Sigmoid colon (tissue), 7 donors: ENCODE data around the gene WDR93. TPM values are rescaled to one million over a fixed set of nuclear protein-coding genes. Genes with fewer than 3 reads are reported as not detected.

Source experiments
- DNase-seq: peaks from one replicate; pipeline ENCODE4 v3.0.0-alpha.2; 2019
- H3K27ac ChIP-seq, 4 donors: fragments of 200-600 bp; sonication (generic); one replicate each; pipeline ENCODE4 v1.5.1; 2016 to 2019; ENCODE audit warnings: mild to moderate bottlenecking in 1 of 4
- H3K27me3 ChIP-seq, 3 donors: fragments of 200-600 bp; sonication (generic); one replicate each; pipeline ENCODE4 v1.5.1; 2019; ENCODE audit warnings: mild to moderate bottlenecking in 1 of 3
- H3K36me3 ChIP-seq, 4 donors: fragments of 200-600 bp; sonication (generic); one replicate each; pipeline ENCODE4 v1.5.1; 2016 to 2019
- H3K4me1 ChIP-seq, 4 donors: fragments of 200-600 bp; sonication (generic); one replicate each; pipeline ENCODE4 v1.5.1; 2017 to 2019
- H3K4me3 ChIP-seq, 4 donors: fragments of 200-600 bp; sonication (generic); one replicate each; pipeline ENCODE4 v1.5.1; 2017 to 2019; ENCODE audit warnings: mild to moderate bottlenecking in 2 of 4, moderate library complexity in 1 of 4
- H3K9me3 ChIP-seq, 4 donors: fragments of 200-600 bp in 3 of 4; sonication (generic) in 3 of 4; one replicate each; pipeline versions ENCODE4 v1.5.1 to v1.6.1; 2013 to 2019
- EP300 ChIP-seq, 4 donors: sonication (generic); formaldehyde crosslinking; IDR thresholded peaks; one replicate each; pipeline ENCODE4 v1.6.1; 2017; ENCODE audit warnings: antibody characterized with exemption in 4 of 4
- POLR2A ChIP-seq, 2 donors: fragments of 450-650 bp; IDR thresholded peaks; one replicate each; pipeline ENCODE4 v1.6.1; 2016; ENCODE audit warnings: antibody characterized with exemption in 2 of 2, mild to moderate bottlenecking in 2 of 2, moderate library complexity in 2 of 2
- POLR2AphosphoS5 ChIP-seq, 4 donors: sonication (generic); formaldehyde crosslinking; IDR thresholded peaks; one replicate each; pipeline ENCODE4 v1.6.1; 2017; ENCODE audit warnings: antibody characterized with exemption in 4 of 4
- WGBS, 2 donors: extraction: QIAGEN DNeasy Blood & Tissue Kit; methylation state at CpG; one replicate each; pipeline ENCODE4 v1.1.7; 2013; 5-methylcytosine and 5-hydroxymethylcytosine counted together
- intact Hi-C: fragments of 100-400 bp; cut with DNase I; formaldehyde crosslinking; loops from one replicate; pipeline ENCODE4 v1.15.1; 2023
- polyA plus RNA-seq, 3 donors: library from polyadenylated mRNA; stranded (reverse); fragments of 200-250 nt; gene quantifications; one replicate each; pipeline ENCODE4 v1.2.3, GENCODE V29; 2013
- total RNA-seq, 4 donors: library from RNA; depleted of rRNA; stranded (reverse); fragments of >200 nt; gene quantifications; one replicate each; pipeline ENCODE4 v1.1.0, GENCODE V29; 2016
- TF ChIP-seq, protein P1 (sequence below), 4 experiments: fragments of 450-650 bp in 3 of 4; fragments of 200-600 bp in 1 of 4; IDR thresholded peaks; one replicate each; pipeline ENCODE4 v1.5.1; 2016 to 2019; ENCODE audit warnings: antibody characterized with exemption in 4 of 4, mild to moderate bottlenecking in 3 of 4, moderate library complexity in 2 of 4
- donor health status: healthy with polysubstance abuse.
- donor health status: Bipolar disorder and iron deficiency.
- donor health status: healthy.

The WDR93 gene
- total and polyA plus RNA-seq, 7 donors, result 0.04 to 1.1 TPM; not detected in 5

DNA sequence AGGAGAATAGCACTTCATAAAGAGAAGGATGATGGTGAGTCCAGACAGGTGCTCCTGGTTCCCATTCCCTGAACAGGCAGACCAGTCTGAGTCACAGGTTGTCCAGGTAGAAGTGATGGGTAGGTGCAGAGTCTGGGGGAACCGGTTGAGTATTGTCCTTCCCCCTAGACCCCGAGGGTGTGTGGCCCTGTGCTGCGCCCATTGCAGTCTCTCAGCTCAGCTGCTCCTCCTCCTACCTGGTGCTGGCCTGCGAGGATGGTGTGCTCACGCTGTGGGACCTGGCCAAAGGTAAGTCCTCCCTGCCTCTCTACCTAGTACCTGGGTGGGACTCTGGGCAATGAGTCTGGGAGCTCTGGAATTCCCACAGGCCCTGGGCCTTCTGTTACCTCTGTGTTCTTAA lies 40.7 kb downstream of the WDR93 start:
- no peaks in the 10 kb centered on the region for H3K36me3 ChIP-seq
- no peaks in the 10 kb centered on the region for H3K9me3 ChIP-seq
- H3K27ac ChIP-seq, result no peak overlapping the region
- H3K4me1 ChIP-seq, result no peaks in the 10 kb centered on the region
- H3K4me3 ChIP-seq, result no peak overlapping the region
- TF ChIP-seq POLR2AphosphoS5 (IDR thresholded peaks at IDR 0.05) (no peak), EP300 (IDR thresholded peaks at IDR 0.05) (no peak), POLR2A (IDR thresholded peaks at IDR 0.05) (no peak)
- TF ChIP-seq, protein P1, sequence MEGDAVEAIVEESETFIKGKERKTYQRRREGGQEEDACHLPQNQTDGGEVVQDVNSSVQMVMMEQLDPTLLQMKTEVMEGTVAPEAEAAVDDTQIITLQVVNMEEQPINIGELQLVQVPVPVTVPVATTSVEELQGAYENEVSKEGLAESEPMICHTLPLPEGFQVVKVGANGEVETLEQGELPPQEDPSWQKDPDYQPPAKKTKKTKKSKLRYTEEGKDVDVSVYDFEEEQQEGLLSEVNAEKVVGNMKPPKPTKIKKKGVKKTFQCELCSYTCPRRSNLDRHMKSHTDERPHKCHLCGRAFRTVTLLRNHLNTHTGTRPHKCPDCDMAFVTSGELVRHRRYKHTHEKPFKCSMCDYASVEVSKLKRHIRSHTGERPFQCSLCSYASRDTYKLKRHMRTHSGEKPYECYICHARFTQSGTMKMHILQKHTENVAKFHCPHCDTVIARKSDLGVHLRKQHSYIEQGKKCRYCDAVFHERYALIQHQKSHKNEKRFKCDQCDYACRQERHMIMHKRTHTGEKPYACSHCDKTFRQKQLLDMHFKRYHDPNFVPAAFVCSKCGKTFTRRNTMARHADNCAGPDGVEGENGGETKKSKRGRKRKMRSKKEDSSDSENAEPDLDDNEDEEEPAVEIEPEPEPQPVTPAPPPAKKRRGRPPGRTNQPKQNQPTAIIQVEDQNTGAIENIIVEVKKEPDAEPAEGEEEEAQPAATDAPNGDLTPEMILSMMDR (IDR thresholded peaks at IDR 0.05), result no peak
- 91 to 92% methylated on average over 5 of the region's 5 CpGs for whole genome bisulfite sequencing, 2 donors
- no peak for DNase-seq
- intact Hi-C loops, result no loop called here
- H3K27me3 ChIP-seq, result peaks cover 0 to 6% (median 0%) of the 10 kb centered on the region in 3 donors

DNA sequence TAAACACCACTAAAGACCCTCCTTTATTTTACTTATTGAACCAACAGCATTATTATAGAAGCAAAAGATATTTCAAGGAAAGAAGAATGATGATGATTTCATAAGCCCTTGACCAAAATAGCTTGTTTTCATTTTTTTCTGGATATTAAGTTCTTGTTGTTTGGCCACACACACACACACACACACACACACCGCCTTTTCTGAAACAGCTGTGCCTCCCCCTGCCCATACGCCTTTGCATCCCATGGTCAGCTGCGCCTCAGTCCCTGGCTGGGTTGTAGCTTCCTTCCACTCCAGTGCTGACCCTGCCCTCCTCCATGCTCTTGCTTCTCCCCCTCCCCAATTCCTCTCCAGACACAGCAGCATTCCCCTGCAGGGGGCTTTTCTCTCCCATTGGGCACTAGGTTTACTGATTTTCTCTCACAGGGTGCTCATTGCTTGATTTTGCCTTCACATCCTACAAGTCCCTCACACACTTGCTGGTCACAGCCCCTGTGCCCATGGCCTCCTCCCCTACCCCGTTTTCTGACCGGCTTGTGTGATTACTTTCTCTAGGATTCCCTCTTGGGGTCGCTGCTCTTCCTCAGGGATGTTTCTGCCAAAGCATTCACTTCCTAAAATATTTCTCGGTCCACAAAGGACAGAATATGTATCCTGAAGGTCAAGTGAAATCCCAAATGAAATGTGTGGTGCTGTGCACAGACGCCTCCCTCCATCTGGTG lies 42.0 kb downstream of the WDR93 start:
- H3K9me3 ChIP-seq, result no peaks in the 10 kb centered on the region
- peaks cover 0 to 6% (median 0%) of the 10 kb centered on the region in 3 donors for H3K27me3 ChIP-seq
- no peaks in the 10 kb centered on the region for H3K4me1 ChIP-seq
- H3K4me3 ChIP-seq, result no peak overlapping the region
- WGBS, 2 donors, result 70 to 82% methylated on average over 8 of the region's 8 CpGs
- no peak for DNase-seq
- no peak overlapping the region for H3K27ac ChIP-seq
- TF ChIP-seq EP300 (IDR thresholded peaks at IDR 0.05) (no peak), POLR2A (IDR thresholded peaks at IDR 0.05) (no peak), POLR2AphosphoS5 (IDR thresholded peaks at IDR 0.05) (no peak)
- TF ChIP-seq, protein P1 (IDR thresholded peaks at IDR 0.05), result no peak
- H3K36me3 ChIP-seq, result no peaks in the 10 kb centered on the region
- intact Hi-C loops, result no loop called here

DNA sequence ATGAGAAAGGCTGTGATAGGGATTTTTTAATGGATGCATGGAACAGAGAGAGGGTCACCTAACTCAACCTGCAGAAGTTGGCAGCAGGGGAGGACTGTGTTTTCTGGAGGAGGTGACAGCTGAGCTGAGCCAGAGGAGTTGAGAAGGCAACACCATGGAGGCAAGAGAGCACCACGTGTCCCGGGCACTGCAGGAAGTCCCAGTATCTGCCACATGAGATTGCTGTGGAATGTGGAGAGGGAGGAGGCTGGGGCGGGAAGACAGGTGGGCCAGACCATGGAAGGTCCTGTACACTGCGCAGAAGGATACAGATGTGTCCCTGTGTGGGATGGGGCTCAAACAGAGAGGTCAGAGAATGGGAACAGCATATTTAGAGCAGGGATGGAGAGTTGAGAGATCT lies 45.2 kb downstream of the WDR93 start:
- Histone ChIP-seq H3K27ac (no peak overlapping the region), H3K4me3 (no peak overlapping the region), H3K27me3 (peaks cover 0 to 6% (median 0%) of the 10 kb centered on the region in 3 donors), H3K9me3 (no peaks in the 10 kb centered on the region), H3K36me3 (no peaks in the 10 kb centered on the region), H3K4me1 (peaks cover 0 to 3% (median 0%) of the 10 kb centered on the region in 4 donors)
- intact Hi-C loops, result no loop called here
- no peak for TF ChIP-seq POLR2A (IDR thresholded peaks at IDR 0.05)
- DNase-seq, result no peak
- WGBS, 2 donors, result 73 to 75% methylated on average over 4 of the region's 4 CpGs

DNA sequence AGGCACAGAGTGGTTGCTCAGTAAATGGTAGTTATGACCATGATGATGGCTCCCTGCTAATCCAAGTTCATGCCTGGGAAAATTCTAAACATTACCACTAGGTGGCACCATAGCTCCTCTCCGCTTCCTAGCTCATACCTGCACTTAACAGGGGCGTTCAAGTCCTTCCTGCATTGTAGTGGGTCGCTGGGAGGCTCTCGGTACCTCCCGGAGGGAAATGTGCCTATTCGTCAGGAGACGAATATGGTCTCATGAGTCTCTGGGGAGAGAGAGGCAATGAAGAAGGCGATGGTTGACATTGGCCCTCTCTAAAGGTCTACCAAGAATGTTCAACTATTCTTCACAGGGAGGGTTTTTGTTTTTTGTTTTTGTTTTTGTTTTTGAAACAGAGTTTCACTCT lies 49.5 kb downstream of the WDR93 start:
- Histone ChIP-seq H3K27ac (no peak overlapping the region), H3K9me3 (no peaks in the 10 kb centered on the region), H3K4me3 (no peak overlapping the region), H3K36me3 (no peaks in the 10 kb centered on the region), H3K27me3 (peaks cover 0 to 2% (median 0%) of the 10 kb centered on the region in 3 donors), H3K4me1 (peaks cover 0 to 3% (median 0%) of the 10 kb centered on the region in 4 donors)
- peak; percentile 74 for DNase-seq
- WGBS, 2 donors, result 4 to 7% methylated on average over 8 of the region's 8 CpGs
- intact Hi-C loops, result loop anchor here (1.0 to 10.0 kb wide), 2 partner anchors 135 to 265 kb away; partner anchors contain the start of gene ZNF710
- no peak for TF ChIP-seq EP300 (IDR thresholded peaks at IDR 0.05)
- TF ChIP-seq, protein P1 (IDR thresholded peaks at IDR 0.05), result peak; percentile 74 to 93 (median 90)

DNA sequence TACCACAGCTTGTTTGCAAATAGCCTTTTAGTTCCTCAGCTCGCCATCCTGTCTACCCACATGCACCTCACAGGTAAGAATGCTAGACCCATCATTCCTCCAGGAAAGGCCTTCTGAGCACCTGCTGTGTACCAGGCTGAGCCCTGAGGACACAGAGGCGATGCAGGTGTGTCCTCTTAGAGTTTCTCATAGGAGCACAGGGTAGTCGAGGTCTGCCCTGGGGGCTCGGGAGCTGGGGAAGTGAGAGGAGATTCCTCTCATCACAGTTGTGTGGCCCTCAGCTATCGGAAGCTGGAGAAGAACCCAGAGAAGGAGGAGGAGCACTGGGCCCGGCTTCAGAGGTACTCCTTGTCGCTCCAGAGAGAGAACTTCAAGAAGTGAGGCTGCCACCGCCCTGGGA lies 52.4 kb downstream of the WDR93 start:
- no peak overlapping the region for H3K27ac ChIP-seq
- WGBS, 2 donors, result 90 to 91% methylated on average over 8 of the region's 8 CpGs
- H3K36me3 ChIP-seq, result no peaks in the 10 kb centered on the region
- H3K9me3 ChIP-seq, result no peaks in the 10 kb centered on the region
- intact Hi-C loops, result loop anchor here (10.0 kb wide), 1 partner anchor 262 kb away; the partner anchor contains the start of gene ZNF710
- no peak for TF ChIP-seq POLR2A (IDR thresholded peaks at IDR 0.05)
- no peak for TF ChIP-seq EP300 (IDR thresholded peaks at IDR 0.05)
- TF ChIP-seq, protein P1 (IDR thresholded peaks at IDR 0.05), result no peak
- no peak for TF ChIP-seq POLR2AphosphoS5 (IDR thresholded peaks at IDR 0.05)
- DNase-seq, result no peak
- H3K27me3 ChIP-seq, result peaks cover 0 to 13% (median 0%) of the 10 kb centered on the region in 3 donors
- H3K4me1 ChIP-seq, result peaks cover 0 to 10% (median 8%) of the 10 kb centered on the region in 4 donors
- H3K4me3 ChIP-seq, result no peak overlapping the region
